OCI-M2 (cell line): ENCODE measurements around the gene TCTN2.

Experiments used
- DNase-seq: peaks from one replicate; lab custom pipeline; 2025; ENCODE audit not compliant: unreplicated experiment; lab: John Stamatoyannopoulos, UW

The TCTN2 gene

GRCh38 chr12:123734268-123734667 is 63.4 kb downstream of the TCTN2 start:
- DNase-seq, result no peak

GRCh38 chr12:123741937-123742572 is 71.1 kb downstream of the TCTN2 start:
- DNase-seq, result no peak

- DNase-seq, result peak; percentile 37
These were observed 72.1 kb downstream of the TCTN2 start for GRCh38 chr12:123743002-123743401.

GRCh38 chr12:123744836-123745235 is 73.9 kb downstream of the TCTN2 start:
- no peak for DNase-seq

- no peak for DNase-seq
These were observed 76.4 kb downstream of the TCTN2 start for GRCh38 chr12:123747309-123747708.

GRCh38 chr12:123748161-123748560 is 77.2 kb downstream of the TCTN2 start:
- no peak for DNase-seq

- DNase-seq, result no peak
These were observed 77.7 kb downstream of the TCTN2 start for GRCh38 chr12:123748661-123749060.

- DNase-seq, result no peak
These were observed 78.4 kb downstream of the TCTN2 start for GRCh38 chr12:123749355-123749754.

- DNase-seq, result no peak
These were observed 79.3 kb downstream of the TCTN2 start for GRCh38 chr12:123750159-123750656.

GRCh38 chr12:123752046-123752445 is 81.1 kb downstream of the TCTN2 start:
- DNase-seq, result no peak

- DNase-seq, result no peak
These were observed 83.3 kb downstream of the TCTN2 start for GRCh38 chr12:123754041-123754772.

- no peak for DNase-seq
These were observed 86.6 kb downstream of the TCTN2 start for GRCh38 chr12:123757561-123757960.
